Chondrocyte (in vitro differentiated cells): Measurements from ENCODE around the gene IP6K2. TPM values are rescaled to one million over a fixed set of nuclear protein-coding genes. Genes with fewer than 3 reads are reported as not detected.

Source experiments
- DNase-seq: peaks from one replicate; pipeline ENCODE4 v3.0.0; 2021; ENCODE audit warnings: mixed read lengths, low spot score
- H3K27ac Mint-ChIP-seq: one replicate; pipeline ENCODE4 v1.8.0; 2021; ENCODE audit warnings: mild to moderate bottlenecking, moderate library complexity, mixed read lengths; ENCODE audit not compliant: unreplicated experiment
- H3K27me3 Mint-ChIP-seq: 2 replicates; pipeline ENCODE4 v1.8.0; 2021; ENCODE audit warnings: low read depth, mixed read lengths
- H3K36me3 Mint-ChIP-seq: 2 replicates; pipeline ENCODE4 v1.8.0; 2021; ENCODE audit warnings: low read depth, mixed read lengths
- H3K4me1 Mint-ChIP-seq: 2 replicates; pipeline ENCODE4 v1.8.0; 2021; ENCODE audit warnings: low read depth, mild to moderate bottlenecking, mixed read lengths
- H3K4me3 Mint-ChIP-seq: one replicate; pipeline ENCODE4 v1.8.0; 2021; ENCODE audit warnings: mild to moderate bottlenecking, moderate library complexity, mixed read lengths; ENCODE audit not compliant: unreplicated experiment
- H3K9me3 Mint-ChIP-seq: 2 replicates; pipeline ENCODE4 v1.8.0; 2021; ENCODE audit warnings: low read depth, mixed read lengths
- CTCF ChIP-seq: fragments of 200-600 bp; sonication (generic); IDR thresholded peaks from 2 replicates; pipeline ENCODE4 v1.5.0; 2021; ENCODE audit warnings: antibody characterized with exemption, mild to moderate bottlenecking, moderate library complexity
- total RNA-seq: library from RNA; stranded (reverse); gene quantifications from 3 replicates; pipeline ENCODE4 v1.2.1, GENCODE V29; 2021

The IP6K2 gene
- total RNA-seq, 1 donor from 2014 or later = 68.8 TPM

- DNase-seq = no peak
- Mint-ChIP-seq H3K27ac (no peak overlapping the region), H3K4me3 (no peak overlapping the region), H3K9me3 (no peaks in the 10 kb centered on the region), H3K4me1 (peaks cover 27% of the 10 kb centered on the region), H3K36me3 (peaks cover 42% of the 10 kb centered on the region), H3K27me3 (no peaks in the 10 kb centered on the region)
- TF ChIP-seq CTCF = no peak
These were observed 37.3 kb downstream of the IP6K2 start for GRCh38 chr3:48679411-48680391.

GRCh38 chr3:48678566-48679380, 38.2 kb downstream of the IP6K2 start:
- no peaks in the 10 kb centered on the region for H3K27me3 Mint-ChIP-seq
- no peak overlapping the region for H3K4me3 Mint-ChIP-seq
- no peaks in the 10 kb centered on the region for H3K9me3 Mint-ChIP-seq
- DNase-seq = no peak
- peaks cover 18% of the 10 kb centered on the region for H3K4me1 Mint-ChIP-seq
- TF ChIP-seq CTCF = no peak
- no peak overlapping the region for H3K27ac Mint-ChIP-seq
- H3K36me3 Mint-ChIP-seq = peaks cover 42% of the 10 kb centered on the region

GRCh38 chr3:48678056-48678455, 39.0 kb downstream of the IP6K2 start:
- H3K36me3 Mint-ChIP-seq = peaks cover 42% of the 10 kb centered on the region
- H3K9me3 Mint-ChIP-seq = no peaks in the 10 kb centered on the region
- H3K4me3 Mint-ChIP-seq = no peak overlapping the region
- H3K4me1 Mint-ChIP-seq = peaks cover 11% of the 10 kb centered on the region
- no peaks in the 10 kb centered on the region for H3K27me3 Mint-ChIP-seq
- TF ChIP-seq CTCF = no peak
- peak; percentile 14 for DNase-seq
- peak overlapping the region; percentile 37 for H3K27ac Mint-ChIP-seq

- no peak for TF ChIP-seq CTCF
- Mint-ChIP-seq H3K9me3 (no peaks in the 10 kb centered on the region), H3K36me3 (peaks cover 31% of the 10 kb centered on the region), H3K27ac (no peak overlapping the region), H3K4me3 (no peak overlapping the region), H3K27me3 (no peaks in the 10 kb centered on the region), H3K4me1 (no peaks in the 10 kb centered on the region)
- no peak for DNase-seq
These were observed 42.5 kb downstream of the IP6K2 start for GRCh38 chr3:48674505-48674904.

GRCh38 chr3:48672522-48672921, 44.5 kb downstream of the IP6K2 start:
- Mint-ChIP-seq H3K36me3 (peaks cover 18% of the 10 kb centered on the region), H3K4me3 (no peak overlapping the region), H3K27ac (no peak overlapping the region), H3K27me3 (no peaks in the 10 kb centered on the region), H3K4me1 (no peaks in the 10 kb centered on the region), H3K9me3 (no peaks in the 10 kb centered on the region)
- no peak for DNase-seq
- no peak for TF ChIP-seq CTCF
